ENCODE data around the gene GPR15LG.

Gene GPR15LG

DNA sequence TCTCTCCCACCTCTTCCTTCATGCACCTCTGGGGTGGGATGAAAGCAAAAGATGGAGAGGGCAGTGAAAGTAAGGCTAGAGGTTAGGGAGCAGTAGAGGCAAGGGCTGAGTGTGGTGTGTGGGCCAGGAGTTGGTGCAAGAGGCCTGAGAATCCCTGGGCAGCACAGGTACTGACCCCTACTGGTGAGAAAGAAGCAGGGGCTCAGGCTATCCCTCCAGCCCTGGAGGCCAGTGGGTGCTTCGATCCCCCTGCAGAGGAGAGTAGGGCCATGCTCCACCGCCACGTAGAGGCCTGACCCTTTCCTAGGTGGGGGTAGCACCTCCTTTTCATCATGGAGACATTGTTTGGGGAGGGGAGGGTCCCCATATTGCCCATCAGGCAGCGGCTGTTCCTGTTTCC is 30.5 kb downstream of the GPR15LG start:
- no peaks in the 10 kb centered on the region for H3K9me3 ChIP-seq (ENCODE audit: control insufficient read depth, low read length)
- 81 to 83% methylated on average over 1 to 4 of the region's 4 CpGs for WGBS, 2 experiments (ENCODE audit: insufficient coverage in 2 of 2)
- H3K27ac ChIP-seq (ENCODE audit: low read depth, low read length, severe bottlenecking): no peak overlapping the region
- no peak overlapping the region for H3K4me3 ChIP-seq (ENCODE audit: extremely low read depth, insufficient read depth, low read length, poor library complexity, severe bottlenecking)
- H3K4me1 ChIP-seq (ENCODE audit: control insufficient read depth, insufficient read depth, low read length, poor library complexity, severe bottlenecking): no peaks in the 10 kb centered on the region
- H3K36me3 ChIP-seq (ENCODE audit: control insufficient read depth, insufficient read depth, low read length): no peaks in the 10 kb centered on the region

DNA sequence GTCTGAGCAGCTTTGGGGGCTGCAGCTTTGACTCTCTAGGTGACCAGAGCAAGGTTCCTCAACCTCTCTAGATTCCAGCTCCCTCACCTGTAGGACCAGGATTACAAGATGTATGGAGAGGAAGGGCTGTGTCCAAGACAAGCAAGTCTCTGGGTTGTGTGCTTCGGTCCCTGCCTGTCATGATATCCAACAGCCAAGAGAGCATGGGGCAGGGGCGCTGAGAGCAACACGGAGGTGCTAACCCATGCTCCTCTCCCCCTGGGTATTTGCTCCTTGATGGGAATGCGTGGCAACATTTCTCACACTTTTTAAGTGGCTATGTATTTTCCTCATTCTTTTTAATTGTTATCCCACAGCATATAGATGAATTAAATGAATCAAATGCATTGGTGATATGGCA is 31.0 kb downstream of the GPR15LG start:
- Histone ChIP-seq H3K9me3 (ENCODE audit: control insufficient read depth, low read length) (no peaks in the 10 kb centered on the region), H3K4me3 (ENCODE audit: extremely low read depth, insufficient read depth, low read length, poor library complexity, severe bottlenecking) (no peak overlapping the region), H3K27ac (ENCODE audit: low read depth, low read length, severe bottlenecking) (no peak overlapping the region), H3K36me3 (ENCODE audit: control insufficient read depth, insufficient read depth, low read length) (no peaks in the 10 kb centered on the region), H3K4me1 (ENCODE audit: control insufficient read depth, insufficient read depth, low read length, poor library complexity, severe bottlenecking) (no peaks in the 10 kb centered on the region)
- WGBS, 2 experiments (ENCODE audit: insufficient coverage in 2 of 2): 82 to 93% methylated on average over 3 of the region's 4 CpGs

DNA sequence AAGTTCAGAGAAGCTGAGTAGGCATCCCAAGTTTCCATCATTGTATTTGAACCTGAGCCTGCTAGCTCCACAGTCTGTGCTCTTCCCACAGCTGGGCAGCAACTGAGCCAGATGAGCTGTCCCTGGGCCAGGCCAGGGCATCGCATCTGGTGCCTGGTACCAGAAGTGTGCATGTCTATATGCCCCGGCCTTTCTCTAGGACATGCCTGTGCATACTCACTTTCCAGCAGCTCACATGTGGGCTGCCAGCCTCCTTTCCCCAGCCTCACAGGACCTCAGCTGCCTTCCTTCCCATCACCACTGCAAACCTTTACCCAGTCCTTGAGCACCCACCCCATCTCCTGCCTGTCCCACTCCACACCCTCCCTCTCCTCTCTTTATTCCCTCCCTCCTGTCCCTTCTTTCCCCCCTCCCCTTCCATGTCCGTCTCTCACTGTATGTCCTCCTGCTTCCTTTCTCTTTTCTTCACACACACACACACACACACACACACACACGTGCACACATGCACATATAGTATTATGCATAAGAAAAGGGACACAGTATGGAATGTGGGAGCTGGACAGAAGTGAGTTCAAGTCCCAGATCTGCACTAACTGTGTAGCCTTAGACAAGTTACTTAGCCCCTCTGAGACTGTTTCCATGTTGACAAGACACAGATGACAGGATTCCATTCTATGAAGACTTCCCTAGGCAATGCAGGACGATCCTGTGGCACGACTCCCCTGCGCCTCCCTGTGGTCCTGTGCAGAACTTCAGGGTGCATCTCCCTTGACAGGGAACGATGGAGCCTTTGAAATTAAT is 31.6 kb downstream of the GPR15LG start:
- Histone ChIP-seq H3K4me3 (ENCODE audit: extremely low read depth, insufficient read depth, low read length, poor library complexity, severe bottlenecking) (no peak overlapping the region), H3K9me3 (ENCODE audit: control insufficient read depth, low read length) (no peaks in the 10 kb centered on the region), H3K27ac (ENCODE audit: low read depth, low read length, severe bottlenecking) (no peak overlapping the region), H3K4me1 (ENCODE audit: control insufficient read depth, insufficient read depth, low read length, poor library complexity, severe bottlenecking) (no peaks in the 10 kb centered on the region), H3K36me3 (ENCODE audit: control insufficient read depth, insufficient read depth, low read length) (no peaks in the 10 kb centered on the region)
- WGBS, 2 experiments (ENCODE audit: insufficient coverage in 2 of 2): 31 to 36% methylated on average over 5 to 6 of the region's 8 CpGs

DNA sequence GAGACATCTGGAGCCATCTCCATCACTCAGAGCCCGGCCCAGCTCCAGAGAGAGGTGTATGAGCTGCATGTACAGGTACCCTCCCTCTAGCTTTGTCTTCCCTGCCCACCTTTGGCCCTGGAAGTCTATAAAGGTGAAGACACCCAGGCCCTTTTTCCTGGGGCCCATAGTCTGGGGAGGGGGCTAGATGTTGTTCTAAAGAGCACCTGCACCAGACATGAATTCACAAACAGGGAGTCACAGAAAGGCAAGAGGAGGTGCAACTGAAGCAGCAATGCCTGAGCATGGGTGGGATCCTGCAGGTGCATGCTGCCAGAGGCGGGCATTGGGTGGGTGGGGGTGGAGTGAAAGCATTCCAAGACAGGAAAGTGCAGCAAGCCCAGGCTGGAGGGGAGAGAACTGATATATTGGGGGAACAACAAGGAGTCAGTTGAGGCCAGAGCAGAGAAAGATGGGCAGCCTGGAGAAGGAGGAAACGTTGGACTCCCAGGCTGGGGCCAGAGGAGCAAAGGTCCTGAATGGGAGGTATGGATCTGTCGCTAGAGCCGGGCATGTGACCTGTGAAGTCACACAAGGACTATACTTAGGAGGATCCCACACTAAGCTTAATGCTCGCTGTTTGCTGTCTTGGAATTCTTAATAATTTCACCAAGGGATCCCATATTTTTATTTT is 32.4 kb downstream of the GPR15LG start:
- no peaks in the 10 kb centered on the region for H3K9me3 ChIP-seq (ENCODE audit: control insufficient read depth, low read length)
- no peaks in the 10 kb centered on the region for H3K36me3 ChIP-seq (ENCODE audit: control insufficient read depth, insufficient read depth, low read length)
- H3K27ac ChIP-seq (ENCODE audit: low read depth, low read length, severe bottlenecking): no peak overlapping the region
- WGBS, 2 experiments (ENCODE audit: insufficient coverage in 2 of 2): 71 to 87% methylated on average over 5 to 6 of the region's 6 CpGs
- H3K4me1 ChIP-seq (ENCODE audit: control insufficient read depth, insufficient read depth, low read length, poor library complexity, severe bottlenecking): no peaks in the 10 kb centered on the region
- no peak overlapping the region for H3K4me3 ChIP-seq (ENCODE audit: extremely low read depth, insufficient read depth, low read length, poor library complexity, severe bottlenecking)

DNA sequence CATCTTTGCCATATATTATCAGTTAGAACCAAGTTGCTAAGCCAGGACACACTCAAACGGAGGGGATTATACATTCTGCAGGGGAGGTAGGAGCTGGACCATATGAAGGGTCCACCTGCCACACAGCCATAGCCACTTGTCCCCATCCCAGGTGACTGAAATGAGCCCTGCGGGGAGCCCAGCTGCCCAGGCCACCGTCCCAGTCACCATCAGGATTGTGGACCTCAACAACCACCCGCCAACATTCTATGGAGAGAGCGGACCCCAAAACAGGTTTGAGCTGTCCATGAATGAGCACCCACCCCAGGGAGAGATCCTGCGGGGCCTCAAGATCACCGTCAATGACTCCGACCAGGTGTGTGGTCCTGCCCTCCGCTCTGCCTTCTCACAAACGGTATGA is 34.4 kb downstream of the GPR15LG start:
- no peaks in the 10 kb centered on the region for H3K9me3 ChIP-seq (ENCODE audit: control insufficient read depth, low read length)

DNA sequence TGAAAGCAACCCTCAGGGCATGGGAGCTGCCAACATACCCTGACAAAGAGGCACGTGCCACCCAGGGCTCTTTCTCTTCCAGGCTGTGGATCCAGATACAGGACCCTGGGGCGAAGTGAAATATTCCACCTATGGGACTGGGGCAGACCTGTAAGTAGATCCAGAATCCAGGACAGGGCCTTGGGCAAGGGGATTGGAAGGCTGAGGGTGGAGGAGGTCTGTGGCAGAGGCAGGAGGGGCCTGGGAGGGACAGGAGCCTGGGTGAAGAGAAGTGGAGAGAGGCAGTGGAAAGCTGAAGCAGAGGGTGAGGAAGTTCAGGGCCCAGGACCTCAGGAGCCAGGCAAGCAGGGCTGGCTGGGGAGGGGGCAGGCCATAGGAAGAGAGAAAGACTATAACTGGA is 38.0 kb downstream of the GPR15LG start:
- 78 to 85% methylated on average over 2 of the region's 2 CpGs for WGBS, 2 experiments (ENCODE audit: insufficient coverage in 2 of 2)
- no peak overlapping the region for H3K4me3 ChIP-seq (ENCODE audit: extremely low read depth, insufficient read depth, low read length, poor library complexity, severe bottlenecking)
- no peaks in the 10 kb centered on the region for H3K4me1 ChIP-seq (ENCODE audit: control insufficient read depth, insufficient read depth, low read length, poor library complexity, severe bottlenecking)
- H3K27ac ChIP-seq (ENCODE audit: low read depth, low read length, severe bottlenecking): no peak overlapping the region
- H3K9me3 ChIP-seq (ENCODE audit: control insufficient read depth, low read length): no peaks in the 10 kb centered on the region
- no peaks in the 10 kb centered on the region for H3K36me3 ChIP-seq (ENCODE audit: control insufficient read depth, insufficient read depth, low read length)

More for the DNA sequence above, 34.4 kb downstream of the GPR15LG start:
- H3K36me3 ChIP-seq (ENCODE audit: control insufficient read depth, insufficient read depth, low read length): no peaks in the 10 kb centered on the region
- no peak overlapping the region for H3K4me3 ChIP-seq (ENCODE audit: extremely low read depth, insufficient read depth, low read length, poor library complexity, severe bottlenecking)
- no peak overlapping the region for H3K27ac ChIP-seq (ENCODE audit: low read depth, low read length, severe bottlenecking)
- 83 to 88% methylated on average over 7 to 8 of the region's 10 CpGs for WGBS, 2 experiments (ENCODE audit: insufficient coverage in 2 of 2)
- no peaks in the 10 kb centered on the region for H3K4me1 ChIP-seq (ENCODE audit: control insufficient read depth, insufficient read depth, low read length, poor library complexity, severe bottlenecking)

DNA sequence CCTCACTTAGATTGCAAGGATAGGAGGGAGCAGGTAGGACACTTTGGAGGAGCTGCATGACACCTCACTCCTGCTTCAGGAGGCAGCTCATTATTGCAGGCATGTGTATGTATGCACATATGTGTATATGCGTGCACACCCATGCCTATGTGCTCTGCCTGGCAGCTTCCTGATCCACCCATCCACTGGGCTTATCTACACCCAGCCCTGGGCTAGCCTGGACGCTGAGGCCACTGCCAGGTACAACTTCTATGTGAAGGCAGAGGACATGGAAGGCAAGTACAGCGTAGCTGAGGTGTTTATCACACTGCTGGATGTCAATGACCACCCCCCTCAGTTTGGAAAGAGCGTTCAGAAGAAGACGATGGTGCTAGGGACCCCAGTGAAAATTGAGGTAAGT is 38.4 kb downstream of the GPR15LG start:
- no peak overlapping the region for H3K4me3 ChIP-seq (ENCODE audit: extremely low read depth, insufficient read depth, low read length, poor library complexity, severe bottlenecking)
- 67 to 84% methylated on average over 2 to 5 of the region's 5 CpGs for WGBS, 2 experiments (ENCODE audit: insufficient coverage in 2 of 2)
- H3K4me1 ChIP-seq (ENCODE audit: control insufficient read depth, insufficient read depth, low read length, poor library complexity, severe bottlenecking): no peaks in the 10 kb centered on the region
- no peaks in the 10 kb centered on the region for H3K9me3 ChIP-seq (ENCODE audit: control insufficient read depth, low read length)
- H3K36me3 ChIP-seq (ENCODE audit: control insufficient read depth, insufficient read depth, low read length): no peaks in the 10 kb centered on the region
- H3K27ac ChIP-seq (ENCODE audit: low read depth, low read length, severe bottlenecking): no peak overlapping the region

DNA sequence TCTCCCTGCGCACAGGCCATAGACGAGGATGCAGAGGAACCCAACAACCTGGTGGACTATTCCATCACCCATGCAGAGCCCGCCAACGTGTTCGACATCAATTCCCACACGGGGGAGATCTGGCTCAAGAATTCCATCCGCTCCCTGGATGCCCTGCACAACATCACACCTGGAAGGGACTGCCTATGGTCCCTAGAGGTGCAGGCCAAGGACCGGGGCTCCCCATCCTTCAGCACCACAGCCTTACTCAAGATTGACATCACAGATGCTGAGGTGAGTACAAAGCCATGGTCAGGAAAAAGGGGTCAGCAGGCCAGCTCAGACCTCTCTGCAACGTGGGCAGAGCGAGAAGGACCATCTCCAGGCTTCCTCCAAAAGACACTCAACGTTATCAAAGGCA is 39.5 kb downstream of the GPR15LG start:
- H3K36me3 ChIP-seq (ENCODE audit: control insufficient read depth, insufficient read depth, low read length): no peaks in the 10 kb centered on the region
- no peaks in the 10 kb centered on the region for H3K9me3 ChIP-seq (ENCODE audit: control insufficient read depth, low read length)
- no peak overlapping the region for H3K4me3 ChIP-seq (ENCODE audit: extremely low read depth, insufficient read depth, low read length, poor library complexity, severe bottlenecking)
- H3K27ac ChIP-seq (ENCODE audit: low read depth, low read length, severe bottlenecking): no peak overlapping the region
- 85 to 88% methylated on average over 8 to 10 of the region's 11 CpGs for WGBS, 2 experiments (ENCODE audit: insufficient coverage in 2 of 2)
- H3K4me1 ChIP-seq (ENCODE audit: control insufficient read depth, insufficient read depth, low read length, poor library complexity, severe bottlenecking): no peaks in the 10 kb centered on the region

DNA sequence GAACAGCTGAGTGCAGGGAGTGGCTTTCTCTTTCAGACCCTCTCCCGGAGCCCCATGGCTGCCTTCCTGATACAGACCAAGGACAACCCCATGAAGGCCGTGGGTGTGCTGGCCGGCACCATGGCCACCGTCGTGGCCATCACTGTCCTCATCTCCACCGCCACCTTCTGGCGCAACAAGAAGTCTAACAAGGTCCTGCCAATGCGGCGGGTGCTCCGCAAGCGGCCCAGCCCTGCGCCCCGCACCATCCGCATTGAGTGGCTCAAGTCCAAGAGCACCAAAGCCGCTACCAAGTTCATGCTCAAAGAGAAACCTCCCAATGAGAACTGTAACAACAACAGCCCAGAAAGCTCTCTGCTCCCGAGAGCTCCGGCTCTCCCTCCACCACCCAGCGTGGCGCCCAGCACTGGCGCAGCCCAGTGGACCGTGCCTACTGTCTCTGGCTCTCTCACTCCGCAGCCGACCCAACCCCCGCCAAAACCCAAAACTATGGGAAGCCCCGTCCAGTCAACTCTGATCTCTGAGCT is 40.5 kb downstream of the GPR15LG start:
- H3K4me1 ChIP-seq (ENCODE audit: control insufficient read depth, insufficient read depth, low read length, poor library complexity, severe bottlenecking): no peaks in the 10 kb centered on the region
- no peaks in the 10 kb centered on the region for H3K9me3 ChIP-seq (ENCODE audit: control insufficient read depth, low read length)
- H3K27ac ChIP-seq (ENCODE audit: low read depth, low read length, severe bottlenecking): no peak overlapping the region
- H3K4me3 ChIP-seq (ENCODE audit: extremely low read depth, insufficient read depth, low read length, poor library complexity, severe bottlenecking): no peak overlapping the region
- 89 to 96% methylated on average over 20 to 25 of the region's 25 CpGs for WGBS, 2 experiments (ENCODE audit: insufficient coverage in 2 of 2)
- H3K36me3 ChIP-seq (ENCODE audit: control insufficient read depth, insufficient read depth, low read length): no peaks in the 10 kb centered on the region

DNA sequence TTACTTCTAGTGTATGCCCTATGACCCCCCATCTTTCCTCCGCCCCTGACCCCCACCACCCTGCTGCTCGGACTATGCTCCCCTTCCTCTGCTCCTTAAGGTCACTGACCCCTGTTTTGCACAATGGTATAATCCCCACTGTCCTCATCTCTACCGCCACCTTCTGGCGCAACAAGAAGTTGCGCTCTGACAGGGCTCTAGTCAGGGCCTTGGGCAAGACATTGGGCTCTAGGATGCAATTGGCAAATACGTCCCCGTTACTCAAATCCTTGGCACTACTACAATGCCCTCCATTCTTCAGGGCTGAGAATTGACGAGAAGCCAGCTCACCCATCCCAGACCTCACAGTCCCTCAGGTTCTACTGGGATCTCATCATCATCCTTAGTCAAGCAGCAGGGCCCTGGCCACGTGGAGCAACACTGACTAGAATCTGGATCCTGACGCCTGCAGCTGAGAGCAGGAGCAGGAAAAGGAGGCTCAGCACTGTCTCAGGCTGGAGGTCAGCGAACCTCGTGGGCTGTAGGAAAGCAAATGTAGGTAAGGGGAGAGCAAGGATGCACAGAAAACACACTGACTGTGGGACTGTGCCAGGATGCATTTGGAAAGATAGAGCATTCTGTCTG is 41.1 kb downstream of the GPR15LG start:
- no peaks in the 10 kb centered on the region for H3K9me3 ChIP-seq (ENCODE audit: control insufficient read depth, low read length)
- no peaks in the 10 kb centered on the region for H3K4me1 ChIP-seq (ENCODE audit: control insufficient read depth, insufficient read depth, low read length, poor library complexity, severe bottlenecking)

More for the DNA sequence above, 41.1 kb downstream of the GPR15LG start:
- Histone ChIP-seq H3K4me3 (ENCODE audit: extremely low read depth, insufficient read depth, low read length, poor library complexity, severe bottlenecking) (no peak overlapping the region), H3K36me3 (ENCODE audit: control insufficient read depth, insufficient read depth, low read length) (no peaks in the 10 kb centered on the region), H3K27ac (ENCODE audit: low read depth, low read length, severe bottlenecking) (no peak overlapping the region)
- WGBS, 2 experiments (ENCODE audit: insufficient coverage in 2 of 2): 68 to 74% methylated on average over 9 to 12 of the region's 12 CpGs

Measured in mesodermal cell (in vitro differentiated cells).